MM.1S (cell line): ENCODE data around the gene P2RY6.

Source experiments
- DNase-seq: peaks from one replicate; pipeline ENCODE4 v3.0.0-alpha.2; 2015
- H2AFZ ChIP-seq: fragments of 300-600 bp; sonication (generic); 2 replicates; pipeline ENCODE4 v1.6.0; 2016; ENCODE audit warnings: antibody characterized with exemption, low read length
- H3F3A ChIP-seq: fragments of 300-600 bp; sonication (generic); 2 replicates; pipeline ENCODE4 v1.6.1; 2016; ENCODE audit warnings: mild to moderate bottlenecking, antibody characterized with exemption, low read length, moderate library complexity, mixed read lengths; ENCODE audit not compliant: insufficient read depth
- H3K27ac ChIP-seq: fragments of 300-600 bp; sonication (generic); 2 replicates; pipeline ENCODE4 v1.5.1; 2016; ENCODE audit warnings: mild to moderate bottlenecking, low read length
- H3K27me3 ChIP-seq: fragments of 300-600 bp; sonication (generic); replicated peaks from 2 replicates; pipeline ENCODE4 v1.6.0; 2016; ENCODE audit warnings: low read length; ENCODE audit not compliant: insufficient read depth
- H3K36me3 ChIP-seq: fragments of 300-600 bp; sonication (generic); replicated peaks from 2 replicates; pipeline ENCODE4 v1.6.1; 2016; ENCODE audit warnings: mild to moderate bottlenecking, low read length, mixed read lengths; ENCODE audit not compliant: insufficient read depth
- H3K4me1 ChIP-seq: fragments of 300-600 bp; sonication (generic); 2 replicates; pipeline ENCODE4 v1.6.1; 2016; ENCODE audit warnings: low read length, mixed read lengths
- H3K4me2 ChIP-seq: fragments of 300-600 bp; sonication (generic); 2 replicates; pipeline ENCODE4 v1.6.0; 2016; ENCODE audit warnings: low read depth, low read length
- H3K4me3 ChIP-seq: fragments of 300-600 bp; sonication (generic); 2 replicates; pipeline ENCODE4 v1.5.1; 2016; ENCODE audit warnings: low read length, mixed read lengths
- H3K79me2 ChIP-seq: fragments of 300-600 bp; sonication (generic); 2 replicates; pipeline ENCODE4 v1.6.1; 2016; ENCODE audit warnings: mixed run types, low read length, mixed read lengths
- H3K9ac ChIP-seq: fragments of 300-600 bp; sonication (generic); 2 replicates; pipeline ENCODE4 v1.6.1; 2016; ENCODE audit warnings: low read length, mixed read lengths
- H3K9me2 ChIP-seq: fragments of 300-600 bp; sonication (generic); replicated peaks from 2 replicates; pipeline ENCODE4 v1.6.1; 2016; ENCODE audit warnings: mild to moderate bottlenecking, low read length, mixed read lengths; ENCODE audit not compliant: insufficient read depth
- H3K9me3 ChIP-seq: fragments of 300-600 bp; sonication (generic); replicated peaks from 2 replicates; pipeline ENCODE4 v1.6.1; 2016; ENCODE audit warnings: mild to moderate bottlenecking, low read length, mixed read lengths; ENCODE audit not compliant: insufficient read depth
- H4K20me1 ChIP-seq: fragments of 300-600 bp; sonication (generic); 2 replicates; pipeline ENCODE4 v1.6.1; 2016; ENCODE audit warnings: mild to moderate bottlenecking, low read length, moderate library complexity, mixed read lengths; ENCODE audit not compliant: insufficient read depth
- EZH2 ChIP-seq: fragments of 300-600 bp; sonication (generic); optimal IDR thresholded peaks from 2 replicates; pipeline ENCODE3; 2017; ENCODE audit warnings: low read depth, mild to moderate bottlenecking, antibody characterized with exemption, low read length, mixed read lengths
- EZH2phosphoT487 ChIP-seq: fragments of 300-600 bp; sonication (generic); IDR thresholded peaks from 2 replicates; pipeline ENCODE4 v1.6.1; 2018; ENCODE audit warnings: antibody characterized with exemption, low read length
- TF ChIP-seq, protein P1 (sequence below): fragments of 300-600 bp; sonication (generic); IDR thresholded peaks from 2 replicates; pipeline ENCODE4 v1.5.1; 2016; ENCODE audit warnings: antibody characterized with exemption, low read length, mixed read lengths

P2RY6 gene

DNA sequence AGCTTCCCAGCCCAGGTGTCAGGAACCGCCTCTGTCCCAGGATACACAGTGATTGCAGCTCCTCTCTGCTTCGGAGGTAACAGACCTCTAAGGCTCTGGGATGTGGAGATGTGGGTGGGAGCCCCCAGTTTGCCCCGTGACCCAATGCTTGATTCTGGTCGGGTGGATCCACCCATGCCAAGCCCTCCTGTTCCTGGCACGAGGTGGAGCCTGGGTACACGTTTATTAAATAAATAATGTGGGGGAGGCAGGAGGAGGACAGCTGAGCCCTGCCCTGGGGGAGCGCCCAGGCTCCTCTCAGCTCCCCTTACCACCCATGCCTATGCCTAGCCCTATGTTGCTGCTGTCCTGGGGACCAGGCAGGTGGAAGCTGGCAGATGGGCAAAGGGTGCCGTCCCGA lies 52.0 kb downstream of the P2RY6 start:
- no peak for DNase-seq
- Histone ChIP-seq H3K4me2 (no peak overlapping the region), H4K20me1 (no peaks in the 10 kb centered on the region), H3F3A (no peaks in the 10 kb centered on the region), H3K4me1 (peaks cover 8% of the 10 kb centered on the region; the same call in 1 of the 2 replicates), H3K27me3 (no peaks in the 10 kb centered on the region), H3K27ac (no peak overlapping the region), H3K9me3 (no peaks in the 10 kb centered on the region), H3K9ac (no peak overlapping the region), H2AFZ (no peak overlapping the region), H3K79me2 (no peaks in the 10 kb centered on the region), H3K36me3 (no peaks in the 10 kb centered on the region), H3K4me3 (no peak overlapping the region), H3K9me2 (no peaks in the 10 kb centered on the region)
- TF ChIP-seq EZH2phosphoT487, result no peak
- TF ChIP-seq, protein P1, sequence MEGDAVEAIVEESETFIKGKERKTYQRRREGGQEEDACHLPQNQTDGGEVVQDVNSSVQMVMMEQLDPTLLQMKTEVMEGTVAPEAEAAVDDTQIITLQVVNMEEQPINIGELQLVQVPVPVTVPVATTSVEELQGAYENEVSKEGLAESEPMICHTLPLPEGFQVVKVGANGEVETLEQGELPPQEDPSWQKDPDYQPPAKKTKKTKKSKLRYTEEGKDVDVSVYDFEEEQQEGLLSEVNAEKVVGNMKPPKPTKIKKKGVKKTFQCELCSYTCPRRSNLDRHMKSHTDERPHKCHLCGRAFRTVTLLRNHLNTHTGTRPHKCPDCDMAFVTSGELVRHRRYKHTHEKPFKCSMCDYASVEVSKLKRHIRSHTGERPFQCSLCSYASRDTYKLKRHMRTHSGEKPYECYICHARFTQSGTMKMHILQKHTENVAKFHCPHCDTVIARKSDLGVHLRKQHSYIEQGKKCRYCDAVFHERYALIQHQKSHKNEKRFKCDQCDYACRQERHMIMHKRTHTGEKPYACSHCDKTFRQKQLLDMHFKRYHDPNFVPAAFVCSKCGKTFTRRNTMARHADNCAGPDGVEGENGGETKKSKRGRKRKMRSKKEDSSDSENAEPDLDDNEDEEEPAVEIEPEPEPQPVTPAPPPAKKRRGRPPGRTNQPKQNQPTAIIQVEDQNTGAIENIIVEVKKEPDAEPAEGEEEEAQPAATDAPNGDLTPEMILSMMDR, result no peak

DNA sequence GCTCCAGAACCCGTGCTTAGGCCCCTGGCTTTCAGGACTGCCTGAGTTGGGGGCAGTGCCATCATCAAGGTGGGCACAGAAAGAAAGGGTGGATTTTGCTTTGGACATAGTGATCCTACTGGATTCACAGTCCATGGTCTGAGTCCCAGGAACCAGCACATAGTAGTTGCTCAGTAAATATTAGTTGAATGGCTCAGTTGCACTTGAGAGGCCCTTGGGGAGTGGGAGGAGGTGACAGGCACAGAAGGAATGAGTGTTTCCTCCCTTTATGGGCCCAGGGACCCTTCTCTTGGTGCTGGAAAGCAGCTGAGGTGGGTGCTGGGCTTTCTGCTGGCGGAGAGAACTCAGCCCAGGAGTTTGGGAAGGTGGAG lies 52.5 kb downstream of the P2RY6 start:
- no peak overlapping the region for H3K9ac ChIP-seq
- H3K36me3 ChIP-seq, result no peaks in the 10 kb centered on the region
- no peaks in the 10 kb centered on the region for H4K20me1 ChIP-seq
- H3K9me2 ChIP-seq, result no peaks in the 10 kb centered on the region
- DNase-seq, result no peak
- no peaks in the 10 kb centered on the region for H3K79me2 ChIP-seq
- peaks cover 8% of the 10 kb centered on the region; the same call in 1 of the 2 replicates for H3K4me1 ChIP-seq
- no peak overlapping the region for H2AFZ ChIP-seq
- no peak overlapping the region for H3K4me2 ChIP-seq
- H3F3A ChIP-seq, result no peaks in the 10 kb centered on the region
- no peaks in the 10 kb centered on the region for H3K9me3 ChIP-seq
- TF ChIP-seq, protein P1, result no peak
- TF ChIP-seq EZH2, result no peak
- no peak for TF ChIP-seq EZH2phosphoT487
- H3K4me3 ChIP-seq, result no peak overlapping the region
- no peak overlapping the region for H3K27ac ChIP-seq
- no peaks in the 10 kb centered on the region for H3K27me3 ChIP-seq

DNA sequence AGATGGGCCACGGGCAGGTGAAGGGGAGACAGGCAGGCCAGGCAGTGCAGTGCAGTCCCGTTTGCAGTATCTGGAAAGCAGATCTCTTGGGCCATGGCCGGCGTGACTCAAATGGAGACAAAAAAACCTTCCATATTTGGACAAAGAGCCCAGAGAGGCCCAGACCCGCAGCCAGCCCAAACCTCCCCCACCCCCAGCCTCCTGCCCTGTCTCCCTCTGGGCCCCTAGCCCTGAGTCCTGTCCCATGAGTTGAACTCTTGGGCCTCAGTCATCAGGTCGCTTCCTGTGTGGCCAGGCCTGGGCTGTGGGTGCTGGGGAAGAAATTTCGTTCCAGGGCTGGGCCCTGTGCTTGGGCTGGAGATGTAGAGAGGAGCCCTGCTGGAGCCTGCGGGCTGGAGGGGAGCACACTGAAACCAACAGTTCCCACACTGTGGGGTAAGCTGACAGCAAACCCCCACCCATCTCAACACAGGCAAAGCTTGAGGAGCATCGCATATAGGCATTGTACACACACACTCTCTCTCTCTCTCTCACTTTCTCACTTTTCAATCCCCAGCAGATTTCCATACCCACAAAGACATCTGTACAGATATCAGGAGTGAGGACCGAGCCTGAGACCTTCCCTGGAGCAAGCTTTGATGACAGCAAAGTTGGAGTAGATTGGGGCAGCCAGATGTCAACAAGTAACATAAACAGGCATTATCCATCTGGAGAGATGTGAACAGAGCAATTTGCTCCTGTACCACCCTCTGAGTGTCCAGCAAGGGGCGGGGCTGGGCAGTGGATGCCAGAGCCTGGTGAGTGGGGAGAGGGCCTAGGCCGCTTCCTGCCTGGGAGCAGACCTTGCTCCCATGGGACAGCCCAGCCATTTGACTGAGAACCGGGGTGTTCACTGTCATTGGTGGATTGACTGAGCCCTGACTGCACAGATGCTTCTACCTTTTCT lies 53.2 kb downstream of the P2RY6 start:
- Histone ChIP-seq H3K79me2 (no peaks in the 10 kb centered on the region), H3K36me3 (no peaks in the 10 kb centered on the region), H3K27ac (no peak overlapping the region), H4K20me1 (no peaks in the 10 kb centered on the region), H3K4me3 (no peak overlapping the region), H3K4me2 (no peak overlapping the region), H3K9ac (no peak overlapping the region), H3K27me3 (no peaks in the 10 kb centered on the region), H3K9me3 (no peaks in the 10 kb centered on the region), H3K9me2 (no peaks in the 10 kb centered on the region), H3K4me1 (peaks cover 8% of the 10 kb centered on the region; the same call in 1 of the 2 replicates), H3F3A (no peaks in the 10 kb centered on the region), H2AFZ (no peak overlapping the region)
- TF ChIP-seq, protein P1, result no peak
- TF ChIP-seq EZH2phosphoT487, result no peak
- no peak for TF ChIP-seq EZH2
- DNase-seq, result no peak
